A549 (cell line): ENCODE data around the gene YBX2.

Source experiments
- HDAC2 ChIP-seq: fragments of 200-600 bp; sonication (generic); IDR thresholded peaks from 2 replicates; pipeline ENCODE4 v1.6.1; 2016
- TF ChIP-seq, protein P1 (sequence below): fragments of >200 bp; sonication (Bioruptor Twin); formaldehyde crosslinking; IDR thresholded peaks from 3 replicates; pipeline ENCODE4 v1.5.1; 2016

DNA sequence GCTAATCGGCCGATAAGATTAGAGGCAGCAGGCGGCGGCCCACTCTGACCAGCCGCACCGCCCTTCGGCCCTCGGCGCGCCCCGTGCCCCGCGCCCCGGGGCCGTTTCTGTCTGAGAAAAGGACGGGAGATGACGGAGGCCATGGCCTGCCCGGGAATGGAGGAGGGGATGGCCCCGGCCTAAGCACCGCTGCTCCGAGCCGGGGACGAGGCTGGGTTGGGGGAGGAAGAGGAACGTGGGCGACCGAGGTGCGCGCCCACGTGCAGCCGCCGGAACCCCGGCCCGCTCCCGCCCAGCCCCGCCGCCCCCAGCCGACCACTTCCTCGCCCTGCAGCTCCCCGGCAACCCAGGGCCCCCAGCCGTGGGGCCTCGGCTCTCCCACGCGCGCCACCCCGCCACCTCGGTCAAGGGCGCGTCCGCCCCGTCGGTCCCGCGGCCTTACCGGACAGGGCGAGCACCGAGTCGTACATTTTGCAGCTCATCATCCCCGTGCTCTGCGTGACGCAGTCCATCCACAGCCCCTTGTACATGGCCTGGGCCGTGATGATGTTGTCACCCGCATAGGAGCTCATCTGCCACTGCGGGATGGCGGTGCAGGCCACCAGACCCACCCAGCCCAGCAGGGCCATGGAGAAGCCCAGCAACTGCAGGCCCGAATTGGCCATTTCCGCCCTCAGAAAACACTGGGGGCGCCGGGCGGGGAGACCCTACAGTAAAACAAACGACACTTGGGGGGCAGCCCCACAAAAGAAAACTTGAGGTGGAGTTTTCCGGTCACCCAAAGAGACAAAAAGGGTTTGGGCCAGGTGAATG, 32.9 kb downstream of the YBX2 start:
- TF ChIP-seq HDAC2: no peak
- TF ChIP-seq, protein P1, sequence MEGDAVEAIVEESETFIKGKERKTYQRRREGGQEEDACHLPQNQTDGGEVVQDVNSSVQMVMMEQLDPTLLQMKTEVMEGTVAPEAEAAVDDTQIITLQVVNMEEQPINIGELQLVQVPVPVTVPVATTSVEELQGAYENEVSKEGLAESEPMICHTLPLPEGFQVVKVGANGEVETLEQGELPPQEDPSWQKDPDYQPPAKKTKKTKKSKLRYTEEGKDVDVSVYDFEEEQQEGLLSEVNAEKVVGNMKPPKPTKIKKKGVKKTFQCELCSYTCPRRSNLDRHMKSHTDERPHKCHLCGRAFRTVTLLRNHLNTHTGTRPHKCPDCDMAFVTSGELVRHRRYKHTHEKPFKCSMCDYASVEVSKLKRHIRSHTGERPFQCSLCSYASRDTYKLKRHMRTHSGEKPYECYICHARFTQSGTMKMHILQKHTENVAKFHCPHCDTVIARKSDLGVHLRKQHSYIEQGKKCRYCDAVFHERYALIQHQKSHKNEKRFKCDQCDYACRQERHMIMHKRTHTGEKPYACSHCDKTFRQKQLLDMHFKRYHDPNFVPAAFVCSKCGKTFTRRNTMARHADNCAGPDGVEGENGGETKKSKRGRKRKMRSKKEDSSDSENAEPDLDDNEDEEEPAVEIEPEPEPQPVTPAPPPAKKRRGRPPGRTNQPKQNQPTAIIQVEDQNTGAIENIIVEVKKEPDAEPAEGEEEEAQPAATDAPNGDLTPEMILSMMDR: no peak
